ENCODE results near the gene RSRC1.
"Not testable (repeated sequence)": the region's sequence is repeated elsewhere in the genome, so short reads cannot be mapped to it uniquely, and the experiment has no call there.

RSRC1 gene

DNA sequence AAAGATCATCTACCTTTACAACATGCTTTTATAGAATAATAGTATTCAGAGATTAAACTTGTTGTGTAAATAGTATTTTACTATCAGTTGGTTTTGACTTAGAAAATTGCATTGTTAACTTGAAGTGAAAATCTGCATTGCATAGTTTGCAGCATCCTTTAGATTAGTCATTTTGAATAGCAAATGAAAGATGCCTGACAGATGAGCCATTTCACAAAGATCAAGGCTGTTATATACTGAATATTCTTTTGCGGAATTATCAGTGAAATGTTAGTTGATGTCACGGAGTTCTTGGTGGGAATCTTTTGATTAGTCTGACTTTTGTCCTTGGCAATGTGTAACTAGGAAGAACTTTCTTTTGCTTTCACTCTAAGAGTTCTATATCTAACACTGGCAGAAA lies 24.5 kb downstream of the RSRC1 start:
- DNase-seq, result no peak

DNA sequence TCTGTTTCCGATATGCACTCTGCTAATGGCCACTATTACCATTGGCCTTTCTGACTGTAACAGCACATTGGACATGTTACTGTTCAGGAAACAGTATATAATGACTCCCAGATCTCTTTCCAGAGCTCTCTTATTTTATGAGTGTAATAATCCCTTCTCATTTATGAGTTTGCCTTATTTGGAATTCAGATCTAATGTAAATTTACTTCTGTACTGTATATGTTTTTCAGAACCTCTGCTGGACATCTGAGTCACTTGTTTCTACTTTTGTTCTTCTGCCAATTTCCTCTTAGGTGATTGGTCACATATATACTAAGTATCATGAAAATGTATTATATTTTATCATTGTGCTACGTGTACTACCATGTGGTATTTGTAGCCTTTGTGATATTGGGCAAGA lies 30.5 kb downstream of the RSRC1 start:
- no peak for DNase-seq

DNA sequence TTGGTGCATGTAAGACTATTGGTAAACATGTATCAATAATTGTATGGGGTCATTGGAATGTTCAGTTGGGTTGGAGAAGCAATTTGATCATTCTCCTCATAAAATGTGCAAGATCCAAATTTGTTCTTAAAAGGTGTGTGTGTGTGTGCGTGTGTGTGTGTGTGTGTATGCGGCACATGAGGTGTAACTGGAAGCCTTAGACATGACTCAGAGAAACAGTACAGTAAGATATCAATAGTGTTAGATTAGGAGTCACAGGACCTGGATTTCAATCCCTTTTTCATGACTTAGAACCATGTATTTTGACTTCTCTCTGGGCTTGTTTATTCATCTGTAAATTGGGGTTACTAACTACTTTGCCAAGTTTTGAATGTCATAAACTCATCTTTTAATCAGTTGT lies 38.3 kb downstream of the RSRC1 start:
- no peak for DNase-seq

DNA sequence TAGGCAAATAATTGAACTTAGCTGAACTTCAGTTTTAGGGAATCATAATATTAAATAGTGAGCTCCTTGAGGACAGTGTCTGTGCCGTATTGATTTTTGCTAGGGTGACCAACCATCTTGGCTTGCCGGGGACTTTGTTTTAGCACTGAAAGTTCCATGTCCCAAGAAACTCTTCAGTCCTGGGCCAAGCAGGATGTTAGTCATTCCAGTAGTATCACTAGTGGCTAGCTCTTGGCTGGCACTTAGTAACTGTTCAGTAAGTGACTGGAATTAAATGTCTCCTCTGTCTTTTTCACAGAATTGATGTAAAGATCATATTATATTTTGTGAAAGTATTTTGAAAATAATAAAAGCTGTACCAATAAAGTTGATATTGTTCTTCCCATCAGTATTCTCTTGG lies 42.3 kb downstream of the RSRC1 start:
- DNase-seq, result no peak

DNA sequence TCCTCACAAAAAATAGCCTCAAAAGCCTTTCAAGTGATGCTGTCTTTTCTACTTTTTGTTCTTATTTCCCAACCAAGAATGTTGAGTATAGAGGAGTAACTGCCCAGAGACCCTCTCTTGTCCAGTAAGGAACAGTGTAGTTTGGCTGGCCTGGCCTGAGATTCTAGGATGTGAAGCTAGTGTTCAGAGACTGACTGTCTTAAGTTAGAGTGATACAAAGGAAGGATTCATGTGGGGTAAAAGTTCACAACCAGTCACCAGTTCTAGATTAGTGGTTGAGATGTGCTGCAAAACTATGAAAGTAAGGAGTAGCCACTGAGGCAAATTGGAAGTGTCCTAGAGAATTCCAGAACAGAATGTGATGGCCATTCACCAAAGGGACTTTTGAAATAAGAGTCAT lies 49.1 kb downstream of the RSRC1 start:
- DNase-seq, result no peak

DNA sequence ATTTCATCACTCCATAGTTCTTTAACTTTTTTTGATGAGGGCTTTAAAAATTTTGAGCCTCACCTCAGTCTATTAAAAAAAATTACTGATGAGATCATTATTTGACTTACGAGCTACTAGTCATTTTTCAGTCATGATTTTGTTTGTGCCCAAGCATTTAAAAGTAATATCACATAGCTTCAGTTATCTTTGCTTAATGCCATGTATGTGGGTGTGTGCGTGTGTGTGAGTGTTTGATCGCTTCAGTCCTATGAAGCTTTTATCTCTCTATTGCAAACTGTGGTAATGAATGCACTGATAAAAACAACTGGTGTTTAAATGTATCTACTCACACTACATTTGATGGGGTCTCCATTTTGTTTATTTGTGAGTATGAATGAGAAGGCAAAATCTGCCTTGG lies 49.8 kb downstream of the RSRC1 start:
- DNase-seq, result no peak

- DNase-seq, result no peak
Measured at GRCh38 chr3:158160958-158161357, 51.1 kb downstream of the RSRC1 start.

DNA sequence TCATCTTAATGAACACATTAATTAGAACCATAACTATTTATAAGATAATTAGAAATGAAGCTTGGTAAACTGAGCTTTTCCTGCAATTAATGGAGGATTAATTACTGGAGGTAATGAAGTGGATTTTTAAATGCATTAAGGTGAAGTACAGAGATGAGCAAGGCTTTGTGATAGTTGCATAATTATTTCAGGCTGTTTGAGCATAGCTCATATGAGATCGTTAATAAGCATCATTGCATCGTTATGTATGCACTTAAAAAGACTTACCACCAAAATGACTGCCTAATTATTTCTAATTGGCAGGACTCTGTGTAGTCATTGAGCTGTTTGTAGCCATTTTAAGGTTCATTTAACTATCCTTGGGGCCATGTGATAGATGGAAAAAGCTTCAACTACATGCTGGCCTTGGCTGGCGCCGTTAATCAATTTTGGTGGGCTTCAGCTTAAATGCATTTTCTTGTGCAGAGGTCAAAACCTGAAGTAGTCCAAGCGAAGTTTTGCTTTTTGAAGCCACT lies 55.3 kb downstream of the RSRC1 start:
- DNase-seq, result peak; percentile 73

DNA sequence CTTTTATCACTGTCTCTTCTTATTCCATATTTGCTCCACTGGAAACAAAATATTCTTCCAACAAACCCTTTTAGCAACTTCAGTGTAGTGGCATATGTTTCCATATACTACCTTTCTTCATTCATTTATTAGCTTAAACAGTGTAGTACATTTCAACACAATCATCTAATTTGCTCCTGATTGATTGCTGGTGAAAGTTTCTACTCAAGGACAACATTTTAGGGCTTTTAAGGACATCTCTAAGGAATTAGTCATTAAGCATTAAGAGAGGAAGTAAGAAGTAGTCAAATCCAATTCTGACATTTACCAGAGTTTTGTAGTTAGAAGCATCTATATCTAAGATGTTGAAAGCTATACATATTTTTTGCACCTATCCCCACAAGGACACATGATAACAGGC lies 55.8 kb downstream of the RSRC1 start:
- DNase-seq, result no peak

GRCh38 chr3:158166223-158166622 lies 56.3 kb downstream of the RSRC1 start:
- no peak for DNase-seq

DNA sequence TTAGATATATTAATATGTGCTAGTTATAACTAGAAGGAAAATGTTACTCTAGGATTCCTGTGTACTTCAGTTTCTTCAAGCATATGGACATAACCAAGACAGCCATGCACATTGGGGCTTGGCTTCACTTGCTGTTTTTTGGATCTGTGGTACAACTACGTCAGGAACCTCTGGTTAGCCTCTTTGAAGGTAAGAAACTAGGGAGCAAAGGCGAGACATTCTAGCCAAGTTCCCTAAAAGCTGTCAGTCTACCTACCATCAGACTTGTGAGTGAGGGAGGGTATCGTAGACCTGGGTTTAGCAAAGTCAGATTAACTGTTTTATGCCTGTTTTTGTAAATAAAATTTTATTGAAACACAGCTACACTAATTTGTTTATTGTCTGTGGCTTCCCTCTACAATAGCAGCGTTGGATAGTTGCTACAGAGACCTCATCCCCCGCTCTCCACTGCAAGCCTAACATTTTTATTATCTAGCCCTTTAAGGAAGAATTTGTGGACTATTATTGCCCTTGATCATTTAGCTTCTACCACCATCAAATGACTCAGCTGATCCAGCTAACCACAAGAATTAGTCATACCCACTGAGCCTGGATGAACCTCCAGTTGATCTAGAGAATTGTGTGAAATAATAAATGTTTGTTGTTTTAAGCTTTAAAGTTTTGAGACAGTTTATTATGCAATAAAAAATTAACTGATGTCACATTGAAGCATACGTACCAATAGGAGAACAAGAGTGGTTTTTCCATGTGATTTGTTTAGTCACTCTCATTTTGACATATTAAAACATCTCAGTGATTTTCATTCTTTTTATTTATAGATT lies 58.1 kb downstream of the RSRC1 start:
- DNase-seq, result no peak

GRCh38 chr3:158169091-158169491 lies 59.2 kb downstream of the RSRC1 start:
- DNase-seq, result no peak

- no peak for DNase-seq
Measured at GRCh38 chr3:158181096-158181495, 71.2 kb downstream of the RSRC1 start.

GRCh38 chr3:158185711-158186110 lies 75.8 kb downstream of the RSRC1 start:
- no peak for DNase-seq

DNA sequence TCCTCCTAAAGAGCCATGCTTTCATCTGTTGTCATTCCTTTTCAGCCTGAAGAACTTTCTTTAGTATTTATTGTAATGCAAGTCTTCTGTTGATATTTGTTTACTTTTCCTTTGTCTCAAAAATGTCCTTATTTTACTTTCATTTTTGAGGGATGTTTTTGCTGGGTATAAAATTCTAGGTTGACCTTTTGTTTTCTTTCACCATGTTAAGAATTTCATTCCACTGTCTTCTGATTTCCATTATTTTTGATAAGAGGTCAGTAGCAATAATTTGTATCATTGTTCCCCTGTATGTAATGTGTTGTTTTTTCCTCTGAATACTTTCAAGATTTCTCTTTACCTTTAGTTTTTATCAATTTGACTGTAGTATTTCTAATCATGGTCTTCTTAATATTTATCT lies 91.1 kb downstream of the RSRC1 start:
- no peak for DNase-seq

DNA sequence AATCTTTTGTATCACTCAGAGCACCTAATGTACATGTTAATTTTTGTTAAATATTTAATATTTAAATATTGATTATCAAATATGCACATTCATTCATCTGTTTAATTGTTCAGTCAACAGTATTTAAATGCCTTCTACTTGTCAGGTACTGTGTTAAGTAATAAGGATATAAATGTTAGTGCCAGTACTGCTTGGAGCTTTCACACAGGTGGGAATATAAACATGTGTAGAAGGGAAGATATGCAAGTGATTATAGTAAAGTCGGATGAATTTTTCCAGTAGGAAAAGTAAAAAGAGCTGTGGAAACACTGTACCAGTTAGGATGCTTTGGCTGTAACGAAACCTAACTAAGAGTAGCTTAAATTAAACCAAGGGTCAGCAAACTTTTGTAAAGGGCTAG lies 95.4 kb downstream of the RSRC1 start:
- DNase-seq, result no peak

DNA sequence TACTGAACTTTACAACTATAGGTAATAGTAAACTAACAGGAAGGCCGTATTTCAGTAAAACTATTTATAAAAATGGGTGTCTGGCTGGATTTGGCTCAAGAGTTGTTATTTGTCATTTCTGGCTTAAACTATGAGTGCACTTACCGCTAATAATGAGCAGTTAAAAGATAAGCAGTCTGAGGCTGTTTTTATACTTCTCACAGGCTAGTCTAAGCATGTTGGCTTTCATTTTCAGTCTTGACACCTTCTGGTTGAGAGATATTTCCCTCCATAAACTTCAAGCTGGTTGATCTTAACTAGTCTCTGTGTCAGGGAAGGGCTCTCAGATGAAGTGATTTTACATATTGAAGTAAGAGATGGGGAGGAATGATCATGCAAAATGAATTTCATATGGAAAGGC lies 96.1 kb downstream of the RSRC1 start:
- no peak for DNase-seq

GRCh38 chr3:158210067-158210466 lies 100.2 kb downstream of the RSRC1 start:
- no peak for DNase-seq

- no peak for DNase-seq
Measured at GRCh38 chr3:158213461-158213860, 103.6 kb downstream of the RSRC1 start.

GRCh38 chr3:158217992-158218391 lies 108.1 kb downstream of the RSRC1 start:
- no peak for DNase-seq

DNA sequence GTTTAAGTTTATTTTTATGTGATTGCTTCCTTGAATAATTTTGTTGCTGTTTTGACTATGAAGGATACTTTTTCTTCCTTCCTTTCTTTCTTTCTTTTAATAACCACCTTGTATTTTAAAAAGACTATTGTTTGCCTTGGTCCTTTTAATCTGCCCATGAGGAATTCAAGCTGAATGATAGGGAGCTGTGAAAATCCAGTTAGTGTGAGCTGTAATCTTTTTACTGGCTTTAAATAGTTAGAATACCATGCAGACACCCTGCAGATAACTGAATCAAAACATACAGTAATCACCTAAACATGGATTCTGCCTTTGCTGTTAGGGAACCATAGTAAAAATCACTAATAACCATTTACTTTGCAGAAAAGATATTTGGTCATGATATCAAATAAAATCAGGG lies 110.7 kb downstream of the RSRC1 start:
- no peak for DNase-seq

DNA sequence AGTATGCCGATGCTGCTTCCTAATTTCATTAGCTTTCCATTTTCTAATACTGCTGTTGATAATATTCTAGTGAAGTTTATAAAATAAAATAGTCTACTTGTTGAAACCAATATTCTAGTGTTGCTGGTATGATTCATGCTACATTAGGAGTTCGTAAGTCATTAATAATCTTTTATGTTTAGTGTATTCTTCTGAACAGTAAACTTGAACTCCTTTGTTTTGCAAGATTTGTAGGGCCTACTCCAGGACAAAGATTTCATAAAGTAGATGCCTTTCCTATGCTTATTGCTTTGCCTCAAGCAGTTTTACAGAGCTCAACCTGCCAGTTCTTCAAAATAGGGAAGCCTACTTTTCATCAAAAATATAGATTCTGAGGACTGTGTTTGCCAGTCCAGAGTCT lies 111.5 kb downstream of the RSRC1 start:
- DNase-seq, result no peak

- DNase-seq, result no peak
Measured at GRCh38 chr3:158226429-158226828, 116.5 kb downstream of the RSRC1 start.

DNA sequence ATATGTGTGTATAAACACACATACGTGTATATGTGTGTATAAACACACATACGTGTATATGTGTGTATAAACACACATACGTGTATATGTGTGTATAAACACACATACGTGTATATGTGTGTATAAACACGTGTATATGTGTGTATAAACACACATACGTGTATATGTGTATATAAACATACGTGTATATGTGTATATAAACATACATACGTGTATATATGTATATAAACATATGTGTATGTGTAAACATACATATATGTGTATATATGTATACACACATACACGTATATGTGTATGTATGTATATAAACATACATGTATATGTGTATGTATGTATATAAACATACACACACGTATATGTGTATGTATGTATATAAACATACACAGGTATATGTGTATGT lies 119.1 kb downstream of the RSRC1 start:
- not testable (repeated sequence) for DNase-seq

DNA sequence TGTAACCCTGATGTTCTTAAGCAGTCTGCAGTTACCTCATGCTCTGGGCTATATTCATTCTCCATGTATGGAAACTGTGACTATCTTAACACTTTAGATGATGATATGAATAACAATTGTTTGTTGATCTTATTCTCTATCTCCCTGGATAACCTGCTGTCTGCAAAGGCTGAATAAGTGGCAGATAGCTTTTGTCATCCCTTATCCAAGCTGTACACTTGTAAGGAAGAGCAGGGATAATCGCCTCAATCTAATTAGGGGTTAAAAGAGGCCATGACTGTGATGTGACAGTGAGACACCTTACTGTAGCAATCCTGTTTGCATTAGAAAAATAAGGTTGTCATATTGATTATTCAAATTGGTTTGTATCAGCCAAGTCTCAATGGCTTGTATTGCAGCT lies 123.9 kb downstream of the RSRC1 start:
- DNase-seq, result no peak
